Astrocyte of the hippocampus (primary cell): ENCODE measurements around the gene PIK3CA.
A peak's percentile ranks its signal among the peaks of the same experiment; 100 is the strongest.

Source experiments
- DNase-seq: peaks from one replicate; pipeline ENCODE4 v3.0.0; 2011; ENCODE audit warnings: low read depth, low spot score

Gene PIK3CA

DNA sequence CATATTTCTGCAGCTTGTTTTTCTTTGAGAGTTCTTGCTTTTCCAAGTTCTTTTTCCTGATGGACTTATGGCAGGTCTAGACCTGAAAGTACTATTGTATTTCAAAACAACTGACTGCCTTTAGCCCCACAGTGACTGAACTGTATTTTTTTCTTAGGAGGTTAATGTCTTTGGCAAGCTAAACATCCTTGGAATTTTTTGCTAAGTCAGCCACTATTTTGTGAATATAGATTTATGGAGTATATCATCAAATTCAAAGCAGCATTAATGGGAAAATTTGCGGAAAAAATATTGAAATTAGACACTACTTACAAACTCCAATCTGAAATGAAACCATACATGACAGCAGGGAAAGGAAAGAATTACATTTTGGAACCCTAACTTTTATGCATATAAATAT is 8.6 kb downstream of the PIK3CA start:
- DNase-seq: no peak

GRCh38 chr3:179158336-179159039 is 10.3 kb downstream of the PIK3CA start:
- no peak for DNase-seq

DNA sequence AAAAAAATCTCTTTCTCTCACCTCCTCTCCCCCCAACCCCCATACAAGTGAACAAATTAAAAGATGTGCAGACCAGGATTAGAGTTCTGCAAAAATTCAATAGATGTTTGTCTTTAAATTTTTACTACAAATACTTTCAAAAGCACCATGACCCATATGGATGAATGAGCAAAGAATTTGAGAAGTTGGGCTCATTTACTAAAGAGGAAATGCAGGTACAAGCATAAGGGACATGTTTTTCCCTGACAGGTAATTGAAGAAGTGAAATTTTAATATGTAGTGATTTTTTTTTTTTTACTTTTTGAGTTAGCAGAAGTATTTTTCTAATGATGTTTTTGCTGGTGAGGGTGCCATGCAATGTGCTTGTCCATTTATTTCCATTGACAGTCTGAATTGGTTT is 15.3 kb downstream of the PIK3CA start:
- DNase-seq: no peak

DNA sequence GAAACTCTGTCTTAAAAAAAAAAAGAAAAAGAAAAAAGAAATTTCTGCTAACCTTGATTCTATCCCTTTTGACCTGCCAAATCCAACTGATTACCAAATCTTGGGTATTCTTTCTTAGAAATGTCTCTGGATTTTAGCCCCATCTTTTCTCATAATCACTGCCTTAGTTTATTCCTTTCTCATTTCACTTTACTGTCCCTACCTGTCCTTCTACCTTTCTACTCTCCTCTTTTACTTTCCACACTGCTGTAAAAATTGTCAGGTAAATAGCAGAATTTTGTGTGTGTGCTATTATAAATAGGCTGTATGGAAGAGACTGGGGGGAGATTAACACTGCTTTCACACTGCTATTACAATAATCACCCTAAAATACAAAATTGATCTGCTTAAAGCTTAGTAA is 16.7 kb downstream of the PIK3CA start:
- no peak for DNase-seq

GRCh38 chr3:179166561-179167201 is 18.5 kb downstream of the PIK3CA start:
- DNase-seq: no peak

- DNase-seq: no peak
Observed at GRCh38 chr3:179168918-179169317, 20.8 kb downstream of the PIK3CA start.

DNA sequence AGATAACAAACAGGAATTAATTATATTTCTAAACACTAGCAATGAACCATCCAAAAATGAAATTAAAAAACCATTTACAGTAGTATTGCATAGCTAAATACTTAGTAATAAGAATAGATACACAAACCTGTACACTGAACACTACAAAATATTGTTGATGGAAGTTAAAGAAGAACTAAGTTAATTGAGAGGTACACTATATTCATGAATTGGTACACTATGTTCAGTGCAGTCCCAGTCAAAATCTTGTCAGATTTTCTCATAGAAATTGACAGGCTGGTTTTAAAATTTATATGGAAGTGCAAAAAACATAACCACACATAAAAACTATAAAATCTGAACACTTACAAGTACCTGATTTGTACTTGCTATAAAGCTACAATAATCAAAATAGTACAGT is 24.4 kb downstream of the PIK3CA start:
- DNase-seq: no peak

- no peak for DNase-seq
Observed at GRCh38 chr3:179174316-179174715, 26.2 kb downstream of the PIK3CA start.

DNA sequence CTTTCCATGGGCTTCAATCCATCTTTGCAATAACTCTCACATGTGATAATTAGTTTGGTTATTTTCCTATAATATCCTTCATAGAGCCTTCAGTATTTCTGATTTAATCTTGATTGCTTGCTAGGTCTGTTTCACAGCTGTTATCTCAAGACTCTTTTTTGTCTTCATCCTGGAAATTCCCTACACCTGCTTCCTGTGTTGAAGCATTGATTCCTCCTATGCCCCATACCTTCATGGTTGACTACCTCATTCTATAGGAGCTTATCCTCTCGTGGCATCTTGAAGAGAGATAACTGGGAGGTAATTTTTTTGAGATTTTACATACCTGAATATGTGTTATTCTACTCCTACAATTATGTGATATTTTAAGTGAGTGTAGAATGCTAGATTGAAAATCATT is 26.7 kb downstream of the PIK3CA start:
- DNase-seq: no peak

DNA sequence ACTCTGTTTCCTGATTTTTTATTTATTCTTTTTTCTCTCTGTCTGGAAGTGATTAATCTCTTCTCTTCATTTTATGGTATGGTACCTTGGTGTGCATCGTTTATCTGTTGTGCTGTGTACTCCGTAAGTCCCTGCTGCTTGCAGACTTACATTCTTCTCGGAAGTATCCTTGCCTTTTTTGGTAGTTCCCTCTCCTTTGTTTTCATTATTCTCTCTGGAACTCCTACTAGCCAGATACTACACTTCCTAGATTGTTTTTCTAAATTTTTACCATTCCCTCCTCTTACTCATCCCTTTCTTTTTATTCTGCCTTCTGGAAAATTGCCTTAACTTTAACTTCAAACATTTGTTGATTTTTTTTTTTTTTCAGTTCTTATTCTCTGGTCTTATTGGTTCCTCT is 27.2 kb downstream of the PIK3CA start:
- no peak for DNase-seq

- DNase-seq: no peak
Observed at GRCh38 chr3:179177611-179178010, 29.5 kb downstream of the PIK3CA start.

DNA sequence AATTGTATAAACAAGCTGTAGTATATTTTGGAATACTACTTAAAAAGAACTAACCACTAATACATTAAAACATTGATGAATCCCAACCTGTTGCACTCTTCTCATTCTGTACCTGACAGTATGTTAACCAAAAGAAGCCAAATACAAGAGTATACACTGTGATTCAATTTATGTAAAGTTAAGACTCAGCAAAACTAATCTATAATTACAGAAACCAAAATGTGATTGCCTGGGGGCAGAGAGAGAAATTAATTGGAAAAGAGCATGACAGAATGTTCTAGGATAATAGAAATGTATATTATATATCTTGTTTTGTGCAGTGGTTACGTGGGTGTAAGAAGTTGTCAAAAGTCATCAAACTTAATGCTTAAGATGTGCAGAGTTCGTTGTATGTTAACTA is 31.1 kb downstream of the PIK3CA start:
- DNase-seq: no peak

GRCh38 chr3:179179979-179180759 is 32.0 kb downstream of the PIK3CA start:
- peak; percentile 58 for DNase-seq

DNA sequence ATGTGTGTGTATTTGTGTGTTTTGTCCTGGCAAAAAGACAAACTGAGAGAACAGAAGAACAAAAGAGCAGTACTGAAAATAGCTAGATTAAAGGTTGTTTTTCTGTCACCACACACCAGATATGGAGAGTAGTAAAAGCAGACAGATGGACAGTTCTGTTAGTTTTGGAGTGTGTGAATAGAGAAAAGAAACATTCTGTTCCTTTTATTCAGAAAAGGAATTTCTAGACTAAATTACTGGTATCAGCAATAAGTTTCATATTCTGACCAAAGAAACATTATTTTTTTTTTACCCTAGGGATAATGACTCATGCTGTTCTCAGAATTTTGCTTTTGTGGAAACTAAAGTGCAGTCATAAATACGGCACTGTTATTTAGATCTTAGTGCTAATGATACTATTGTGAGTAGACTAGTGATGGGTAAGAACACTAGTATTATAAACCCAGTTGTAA is 32.9 kb downstream of the PIK3CA start:
- peak; percentile 70 for DNase-seq

- DNase-seq: peak; percentile 63
Observed at GRCh38 chr3:179181993-179182551, 33.9 kb downstream of the PIK3CA start.

DNA sequence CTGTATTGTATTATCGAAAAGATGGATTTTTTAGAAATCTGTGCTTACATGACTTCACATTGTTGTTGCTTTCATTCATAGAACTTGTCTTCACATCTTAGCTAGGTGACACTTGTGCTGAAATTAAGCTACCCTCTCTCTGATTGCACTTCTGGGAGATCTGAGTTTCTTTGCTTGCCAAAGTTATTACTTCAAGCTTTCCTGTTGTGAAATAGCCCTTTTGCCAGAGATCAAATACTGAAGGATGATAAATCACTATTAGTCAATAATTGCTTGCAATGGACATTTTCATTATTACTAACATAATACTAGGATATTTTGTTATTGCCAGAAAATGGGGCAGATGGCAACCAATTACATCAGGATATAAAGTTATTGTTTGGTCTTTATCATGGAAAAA is 34.7 kb downstream of the PIK3CA start:
- no peak for DNase-seq

- no peak for DNase-seq
Observed at GRCh38 chr3:179184826-179185225, 36.7 kb downstream of the PIK3CA start.

DNA sequence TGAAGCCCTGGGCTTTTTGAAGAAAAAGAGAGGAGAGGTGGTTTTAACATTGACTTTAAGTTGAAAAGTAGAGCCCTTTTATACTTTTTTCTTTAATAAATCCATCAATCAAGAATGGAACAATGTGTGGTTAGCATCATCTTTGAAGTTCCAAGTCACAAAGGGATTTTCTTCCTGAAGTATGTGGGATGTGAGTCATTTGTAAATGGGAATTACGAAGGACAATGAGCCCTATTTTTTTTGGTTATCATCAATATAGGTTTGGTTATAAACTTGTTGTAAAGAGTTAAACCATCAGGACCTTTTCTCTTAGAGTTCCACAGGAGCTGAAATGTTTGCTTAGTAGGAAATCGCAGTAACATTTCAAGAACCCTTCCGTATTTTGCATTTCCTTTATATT is 38.3 kb downstream of the PIK3CA start:
- peak; percentile 40 for DNase-seq

GRCh38 chr3:179189759-179190158 is 41.6 kb downstream of the PIK3CA start:
- DNase-seq: peak; percentile 40

DNA sequence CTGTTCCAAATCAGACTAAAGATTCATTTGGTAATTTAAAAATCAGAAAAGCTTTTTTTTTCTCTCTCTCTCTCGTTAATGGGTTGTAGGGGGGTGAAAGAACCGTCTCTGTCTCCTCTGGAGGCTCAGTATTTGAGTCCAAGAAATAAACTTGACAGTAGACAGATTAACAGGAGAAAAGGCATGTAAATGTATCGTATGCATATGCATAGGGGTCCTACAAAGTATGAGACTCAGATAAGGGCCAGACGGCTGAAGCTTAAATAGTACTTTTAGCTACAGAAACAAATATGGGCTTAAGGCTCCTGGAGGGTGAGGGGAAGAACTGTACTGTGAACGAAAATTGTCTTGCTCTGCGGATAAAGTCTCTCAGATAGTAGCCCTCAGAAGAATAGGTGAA is 42.4 kb downstream of the PIK3CA start:
- DNase-seq: no peak

- no peak for DNase-seq
Observed at GRCh38 chr3:179192542-179192941, 44.4 kb downstream of the PIK3CA start.

DNA sequence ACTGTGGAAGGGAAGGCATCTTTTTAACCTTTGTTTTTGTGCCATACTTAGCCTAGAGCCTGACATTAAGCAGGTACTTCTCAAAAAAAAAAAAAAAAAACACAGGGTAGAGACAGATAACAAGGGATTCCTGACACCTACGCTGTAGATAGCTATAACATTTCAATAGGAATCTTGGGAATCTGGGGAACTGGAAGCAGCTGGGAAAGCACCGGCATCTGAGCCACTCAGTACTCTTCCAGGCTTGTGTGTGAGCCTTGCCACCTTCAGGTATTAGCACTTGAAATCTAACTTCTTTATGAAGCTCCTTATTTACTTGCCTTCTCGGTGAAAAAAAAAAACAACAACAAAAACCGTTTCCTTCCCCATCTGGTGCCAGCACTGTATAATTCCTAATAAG is 46.8 kb downstream of the PIK3CA start:
- DNase-seq: no peak
